ENCODE data around the gene GPSM3.
A peak's percentile ranks its signal among the peaks of the same experiment; 100 is the strongest.
"Not testable (repeated sequence)": the region's sequence is repeated elsewhere in the genome, so short reads cannot be mapped to it uniquely, and the experiment has no call there.

The GPSM3 gene

GRCh38 chr6:32213649-32214048, 21.2 kb upstream of the GPSM3 start:
- H3K4me3 Mint-ChIP-seq: no peak overlapping the region
- no peaks in the 10 kb centered on the region for H3K36me3 Mint-ChIP-seq (ENCODE audit: low read depth)
- no peaks in the 10 kb centered on the region for H3K27me3 Mint-ChIP-seq
- H3K4me1 Mint-ChIP-seq (ENCODE audit: low read depth): no peaks in the 10 kb centered on the region
- no peaks in the 10 kb centered on the region for H3K9me3 Mint-ChIP-seq
- no peak overlapping the region for H3K27ac Mint-ChIP-seq

- Mint-ChIP-seq H3K27me3 (no peaks in the 10 kb centered on the region), H3K9me3 (no peaks in the 10 kb centered on the region), H3K36me3 (ENCODE audit: low read depth) (no peaks in the 10 kb centered on the region), H3K4me1 (ENCODE audit: low read depth) (no peaks in the 10 kb centered on the region), H3K4me3 (no peak overlapping the region), H3K27ac (no peak overlapping the region)
Observed at GRCh38 chr6:32212076-32212760, 19.8 kb upstream of the GPSM3 start.

GRCh38 chr6:32211432-32211831, 19.0 kb upstream of the GPSM3 start:
- H3K4me3 Mint-ChIP-seq, H3K9me3 Mint-ChIP-seq, H3K27ac Mint-ChIP-seq: not testable (repeated sequence)

GRCh38 chr6:32210191-32210601, 17.8 kb upstream of the GPSM3 start:
- Mint-ChIP-seq H3K27ac (no peak overlapping the region), H3K9me3 (no peaks in the 10 kb centered on the region), H3K36me3 (ENCODE audit: low read depth) (no peaks in the 10 kb centered on the region), H3K27me3 (no peaks in the 10 kb centered on the region), H3K4me1 (ENCODE audit: low read depth) (no peaks in the 10 kb centered on the region), H3K4me3 (no peak overlapping the region)

More at GRCh38 chr6:32211432-32211831, 19.0 kb upstream of the GPSM3 start:
- not testable (repeated sequence) for H3K36me3 Mint-ChIP-seq (ENCODE audit: low read depth); H3K27me3 Mint-ChIP-seq; H3K4me1 Mint-ChIP-seq (ENCODE audit: low read depth)

- H3K27me3 Mint-ChIP-seq: no peaks in the 10 kb centered on the region
- no peaks in the 10 kb centered on the region for H3K9me3 Mint-ChIP-seq
Observed at GRCh38 chr6:32208996-32209395, 16.6 kb upstream of the GPSM3 start.

GRCh38 chr6:32204268-32204715, 11.8 kb upstream of the GPSM3 start:
- H3K27me3 Mint-ChIP-seq: no peaks in the 10 kb centered on the region
- H3K36me3 Mint-ChIP-seq (ENCODE audit: low read depth): no peaks in the 10 kb centered on the region

More at GRCh38 chr6:32208996-32209395, 16.6 kb upstream of the GPSM3 start:
- Mint-ChIP-seq H3K27ac (no peak overlapping the region), H3K4me1 (ENCODE audit: low read depth) (no peaks in the 10 kb centered on the region), H3K36me3 (ENCODE audit: low read depth) (no peaks in the 10 kb centered on the region), H3K4me3 (no peak overlapping the region)

GRCh38 chr6:32203426-32204267, 11.2 kb upstream of the GPSM3 start:
- no peaks in the 10 kb centered on the region for H3K36me3 Mint-ChIP-seq (ENCODE audit: low read depth)
- H3K9me3 Mint-ChIP-seq: no peaks in the 10 kb centered on the region
- H3K4me1 Mint-ChIP-seq (ENCODE audit: low read depth): no peaks in the 10 kb centered on the region
- no peak overlapping the region for H3K27ac Mint-ChIP-seq
- H3K27me3 Mint-ChIP-seq: no peaks in the 10 kb centered on the region
- H3K4me3 Mint-ChIP-seq: no peak overlapping the region

More at GRCh38 chr6:32204268-32204715, 11.8 kb upstream of the GPSM3 start:
- no peaks in the 10 kb centered on the region for H3K4me1 Mint-ChIP-seq (ENCODE audit: low read depth)
- H3K27ac Mint-ChIP-seq: no peak overlapping the region
- no peaks in the 10 kb centered on the region for H3K9me3 Mint-ChIP-seq
- H3K4me3 Mint-ChIP-seq: no peak overlapping the region

GRCh38 chr6:32202186-32202585, 9.7 kb upstream of the GPSM3 start:
- H3K4me1 Mint-ChIP-seq (ENCODE audit: low read depth): peaks cover under 1% of the 10 kb centered on the region
- H3K4me3 Mint-ChIP-seq: no peak overlapping the region

GRCh38 chr6:32200711-32201475, 8.4 kb upstream of the GPSM3 start:
- no peaks in the 10 kb centered on the region for H3K36me3 Mint-ChIP-seq (ENCODE audit: low read depth)
- peaks cover 10% of the 10 kb centered on the region for H3K4me1 Mint-ChIP-seq (ENCODE audit: low read depth)
- no peak overlapping the region for H3K4me3 Mint-ChIP-seq
- no peaks in the 10 kb centered on the region for H3K9me3 Mint-ChIP-seq
- H3K27ac Mint-ChIP-seq: no peak overlapping the region
- no peaks in the 10 kb centered on the region for H3K27me3 Mint-ChIP-seq

More at GRCh38 chr6:32202186-32202585, 9.7 kb upstream of the GPSM3 start:
- H3K27ac Mint-ChIP-seq: no peak overlapping the region
- no peaks in the 10 kb centered on the region for H3K27me3 Mint-ChIP-seq
- no peaks in the 10 kb centered on the region for H3K36me3 Mint-ChIP-seq (ENCODE audit: low read depth)
- H3K9me3 Mint-ChIP-seq: no peaks in the 10 kb centered on the region

- H3K27ac Mint-ChIP-seq: no peak overlapping the region
- no peak overlapping the region for H3K4me3 Mint-ChIP-seq
- H3K9me3 Mint-ChIP-seq: no peaks in the 10 kb centered on the region
- no peaks in the 10 kb centered on the region for H3K27me3 Mint-ChIP-seq
- no peaks in the 10 kb centered on the region for H3K36me3 Mint-ChIP-seq (ENCODE audit: low read depth)
- peaks cover 26% of the 10 kb centered on the region for H3K4me1 Mint-ChIP-seq (ENCODE audit: low read depth)
Observed at GRCh38 chr6:32198866-32199265, 6.4 kb upstream of the GPSM3 start.

- H3K27ac Mint-ChIP-seq: no peak overlapping the region
- no peaks in the 10 kb centered on the region for H3K9me3 Mint-ChIP-seq
- no peak overlapping the region for H3K4me3 Mint-ChIP-seq
- no peaks in the 10 kb centered on the region for H3K36me3 Mint-ChIP-seq (ENCODE audit: low read depth)
- H3K4me1 Mint-ChIP-seq (ENCODE audit: low read depth): peaks cover 31% of the 10 kb centered on the region
- no peaks in the 10 kb centered on the region for H3K27me3 Mint-ChIP-seq
Observed at GRCh38 chr6:32198345-32198696, 5.9 kb upstream of the GPSM3 start.

- Mint-ChIP-seq H3K9me3 (no peaks in the 10 kb centered on the region), H3K27me3 (no peaks in the 10 kb centered on the region), H3K4me1 (ENCODE audit: low read depth) (peaks cover 40% of the 10 kb centered on the region), H3K36me3 (ENCODE audit: low read depth) (no peaks in the 10 kb centered on the region), H3K27ac (peak overlapping the region; percentile 98), H3K4me3 (peak overlapping the region; percentile 95)
Observed at GRCh38 chr6:32196682-32197616, 4.5 kb upstream of the GPSM3 start.

- H3K9me3 Mint-ChIP-seq: no peaks in the 10 kb centered on the region
- no peaks in the 10 kb centered on the region for H3K27me3 Mint-ChIP-seq
- peaks cover 48% of the 10 kb centered on the region for H3K4me1 Mint-ChIP-seq (ENCODE audit: low read depth)
- H3K36me3 Mint-ChIP-seq (ENCODE audit: low read depth): no peaks in the 10 kb centered on the region
- H3K27ac Mint-ChIP-seq: peak overlapping the region; percentile 98
- peak overlapping the region; percentile 95 for H3K4me3 Mint-ChIP-seq
Observed at GRCh38 chr6:32195902-32196681, 3.6 kb upstream of the GPSM3 start.

GRCh38 chr6:32195652-32195901, 3.1 kb upstream of the GPSM3 start:
- H3K4me1 Mint-ChIP-seq (ENCODE audit: low read depth): peaks cover 51% of the 10 kb centered on the region
- H3K27me3 Mint-ChIP-seq: no peaks in the 10 kb centered on the region
- no peaks in the 10 kb centered on the region for H3K36me3 Mint-ChIP-seq (ENCODE audit: low read depth)
- H3K4me3 Mint-ChIP-seq: peak overlapping the region; percentile 95
- H3K9me3 Mint-ChIP-seq: no peaks in the 10 kb centered on the region
- H3K27ac Mint-ChIP-seq: peak overlapping the region; percentile 98

Data from stimulated activated naive CD8-positive, alpha-beta T cell treated with anti-CD3 and anti-CD28 coated beads, Interleukin-15, Interleukin-2, amounts not matched to agents 100 ng/mL and 50 ng/mL, for 24 hours (primary cell).